Activated CD4-positive, alpha-beta T cell treated with anti-CD3 and anti-CD28 coated beads for 48 hours (primary cell): Measurements from ENCODE around the gene PARL.
"Not testable (repeated sequence)": the region's sequence is repeated elsewhere in the genome, so short reads cannot be mapped to it uniquely, and the experiment has no call there.

Source experiments
- DNase-seq: peaks from one replicate; pipeline ENCODE4 v3.0.0-alpha.2; 2020

Gene PARL

DNA sequence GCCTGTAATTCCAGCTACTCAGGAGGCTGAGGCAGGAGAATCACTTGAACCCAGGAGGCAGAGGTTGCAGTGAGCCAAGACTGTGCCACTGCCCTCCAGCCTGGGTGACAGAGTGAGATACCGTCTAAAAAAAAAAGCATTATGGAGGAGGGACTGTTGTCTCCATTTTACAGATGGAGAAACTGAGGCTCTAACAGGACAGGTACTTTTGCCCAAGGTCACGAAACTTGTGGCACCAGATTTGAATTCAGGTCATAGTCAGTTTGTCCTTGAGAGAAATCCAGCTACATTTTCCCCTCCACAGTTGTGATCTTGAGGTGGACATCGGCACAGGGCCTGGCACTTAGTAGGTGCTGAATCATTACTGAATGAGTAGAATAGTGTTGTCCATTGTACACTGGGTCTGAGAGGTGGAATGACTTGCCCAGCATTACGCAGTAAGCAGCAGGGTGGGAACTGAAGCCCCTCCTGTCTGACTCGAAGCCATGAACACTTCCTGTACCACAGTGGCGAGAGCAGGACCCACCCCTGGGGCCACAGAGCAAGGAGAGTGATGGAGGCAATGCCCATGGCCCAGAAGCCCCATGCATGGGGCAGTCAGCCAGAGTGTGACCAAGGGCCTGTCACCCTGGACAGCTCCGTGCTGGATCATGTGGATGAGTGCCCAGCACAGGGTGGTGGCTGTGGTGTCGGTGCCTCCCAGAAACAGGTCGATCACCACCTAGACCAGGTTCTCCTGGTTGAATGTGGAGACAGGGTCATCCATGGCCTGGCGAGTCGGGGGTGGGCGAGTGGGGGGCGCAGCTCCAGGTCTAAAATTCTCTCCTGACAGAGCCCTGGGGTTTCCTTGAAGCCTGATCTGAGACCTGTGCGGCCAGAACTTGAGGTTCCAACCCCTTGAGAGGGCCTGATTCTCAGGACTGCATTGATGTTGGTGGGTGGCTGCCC is 20.4 kb upstream of the PARL start:
- DNase-seq = no peak

DNA sequence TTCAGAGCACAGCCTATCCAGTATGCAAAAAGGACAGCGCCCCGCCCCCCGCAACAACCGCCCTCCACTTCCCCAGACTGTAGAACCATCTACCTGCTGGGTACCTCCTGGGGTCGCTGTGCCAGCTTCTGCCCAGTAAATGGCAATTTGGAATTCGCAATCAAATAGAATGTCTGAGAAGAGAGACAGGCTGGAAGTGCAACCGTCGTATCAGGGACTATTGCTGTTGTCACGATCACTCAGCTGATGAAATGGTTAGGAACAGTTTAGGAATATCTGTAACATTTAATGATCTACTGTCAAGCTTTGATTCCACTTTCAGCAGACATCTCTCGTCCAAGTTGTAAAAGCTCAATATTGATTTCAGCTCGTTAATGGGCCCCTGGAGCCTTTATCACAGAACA is 13.3 kb upstream of the PARL start:
- DNase-seq = peak; percentile 8

DNA sequence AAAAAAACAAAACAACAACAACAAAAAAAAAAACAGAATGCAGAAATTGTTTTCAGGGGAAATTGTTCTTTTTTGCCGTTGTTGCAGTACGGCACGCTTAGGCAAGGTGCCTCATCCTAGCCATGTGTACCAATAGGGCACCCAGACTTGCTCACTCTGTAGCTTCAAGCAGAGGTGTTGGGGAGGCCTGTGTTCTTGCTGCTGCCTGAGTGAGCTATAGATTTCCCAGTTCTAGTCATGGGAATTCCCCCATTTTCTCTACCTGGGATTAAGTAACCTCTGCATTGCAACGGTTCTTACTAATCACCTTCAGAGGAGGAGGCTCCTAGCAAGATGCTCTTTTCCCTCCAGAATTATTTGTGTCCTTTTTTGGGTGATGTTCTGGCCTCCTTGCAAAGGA is 12.9 kb upstream of the PARL start:
- DNase-seq = peak; percentile 13

DNA sequence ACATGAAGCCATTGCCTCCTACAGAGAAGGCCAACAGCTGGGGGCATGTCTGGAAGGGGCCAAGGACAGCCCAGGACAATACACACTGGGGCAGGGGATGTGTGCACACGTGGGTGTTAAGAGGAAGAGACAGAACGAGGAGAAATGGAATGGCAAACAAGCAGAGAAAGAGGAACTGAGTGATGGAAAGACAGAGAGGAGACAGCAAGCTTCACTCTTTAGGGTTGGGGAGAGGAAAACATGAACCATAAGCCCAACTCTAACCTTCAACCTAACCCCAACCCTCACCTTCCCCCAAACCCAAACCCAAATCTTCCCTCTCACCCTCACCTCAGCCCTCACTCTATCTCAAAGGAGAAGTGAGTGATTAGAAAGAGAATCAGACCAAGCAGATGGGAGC is 11.9 kb upstream of the PARL start:
- DNase-seq = no peak

DNA sequence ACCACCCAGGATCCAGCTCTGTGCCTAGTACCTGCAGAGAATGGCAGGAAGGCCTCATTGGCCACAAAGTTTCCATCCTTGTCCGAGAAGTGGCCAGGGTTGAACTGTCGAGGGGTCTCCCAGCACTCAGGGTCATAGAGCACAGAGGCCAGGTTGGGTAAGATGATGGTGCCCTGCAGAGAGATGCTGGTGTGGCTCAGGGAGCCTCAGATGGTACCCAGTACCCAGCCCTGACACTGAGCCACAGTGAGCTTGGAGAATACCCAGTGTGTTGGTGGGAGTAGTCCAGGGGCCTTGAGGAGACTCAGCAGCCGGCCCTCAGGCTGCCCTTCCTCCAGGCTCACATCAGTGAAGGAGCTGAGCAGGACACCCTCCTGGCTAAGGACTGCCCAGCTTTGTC is 11.5 kb upstream of the PARL start:
- no peak for DNase-seq

DNA sequence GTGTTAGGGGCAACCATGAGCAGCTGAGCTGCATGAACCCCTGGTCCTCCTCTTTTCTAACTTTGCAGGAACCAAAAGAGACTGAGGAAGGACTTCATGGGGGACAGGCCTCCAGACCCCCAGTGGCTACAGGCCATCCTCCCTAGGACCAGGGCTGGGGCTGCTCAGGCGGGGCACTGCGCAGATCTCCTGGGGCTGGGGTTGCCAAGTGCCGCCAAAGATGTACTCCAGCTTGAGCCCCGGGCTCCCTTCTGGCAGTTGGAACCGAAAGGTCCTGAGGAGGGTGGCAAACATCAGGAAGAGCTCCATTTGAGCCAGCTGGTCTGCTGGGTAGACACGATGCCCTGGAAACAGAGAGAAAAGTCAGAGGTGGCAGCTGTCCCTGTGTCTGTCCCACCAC is 11.1 kb upstream of the PARL start:
- no peak for DNase-seq

DNA sequence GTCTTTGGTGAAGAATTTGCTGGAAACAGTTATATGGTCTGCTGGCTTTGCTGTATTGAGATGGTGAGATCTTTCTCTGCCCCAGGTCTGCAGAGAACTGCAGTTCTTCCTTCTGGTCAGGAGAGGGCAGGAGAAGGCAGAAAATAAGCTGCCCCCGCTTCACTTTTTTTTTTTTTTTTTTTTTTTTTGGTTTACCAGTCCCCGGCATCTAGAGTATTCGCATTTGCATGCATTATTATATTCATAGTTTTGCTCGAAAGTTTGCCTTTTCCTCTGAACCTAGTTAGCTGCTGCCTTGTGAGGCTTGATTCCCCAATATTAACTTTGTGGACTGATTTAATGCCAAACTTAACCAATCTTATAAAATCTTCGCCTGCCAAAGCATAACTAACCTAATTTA is 10.6 kb upstream of the PARL start:
- DNase-seq = peak; percentile 32

DNA sequence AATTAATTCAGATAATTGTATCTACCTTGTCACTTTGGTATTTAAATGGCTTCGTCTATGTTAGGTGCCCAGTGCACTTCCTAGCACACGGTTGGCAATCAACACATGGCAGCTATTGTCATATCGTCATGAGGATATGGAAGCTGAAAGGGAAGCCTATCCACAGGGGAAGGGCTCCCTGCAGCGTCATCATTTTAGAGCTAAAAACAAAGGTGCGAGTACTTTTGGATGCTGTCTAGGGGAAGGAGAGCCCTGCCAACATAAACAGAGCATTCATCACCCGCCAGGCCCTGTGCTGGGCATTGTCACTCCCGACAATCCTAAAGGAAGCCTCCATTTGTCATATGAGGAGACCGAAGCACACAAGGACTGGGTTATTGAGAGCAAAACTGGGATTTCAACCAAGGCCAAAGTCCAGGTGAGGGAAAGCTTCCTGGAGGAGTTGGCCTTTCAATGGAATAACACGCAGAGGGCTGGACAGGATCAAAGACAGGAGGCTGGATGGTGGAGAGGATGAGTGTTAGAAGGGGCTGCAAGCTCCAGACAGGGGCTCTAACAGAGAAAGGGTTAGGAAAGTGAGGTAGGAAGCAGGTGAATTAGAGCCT is 8.0 kb upstream of the PARL start:
- DNase-seq = no peak

DNA sequence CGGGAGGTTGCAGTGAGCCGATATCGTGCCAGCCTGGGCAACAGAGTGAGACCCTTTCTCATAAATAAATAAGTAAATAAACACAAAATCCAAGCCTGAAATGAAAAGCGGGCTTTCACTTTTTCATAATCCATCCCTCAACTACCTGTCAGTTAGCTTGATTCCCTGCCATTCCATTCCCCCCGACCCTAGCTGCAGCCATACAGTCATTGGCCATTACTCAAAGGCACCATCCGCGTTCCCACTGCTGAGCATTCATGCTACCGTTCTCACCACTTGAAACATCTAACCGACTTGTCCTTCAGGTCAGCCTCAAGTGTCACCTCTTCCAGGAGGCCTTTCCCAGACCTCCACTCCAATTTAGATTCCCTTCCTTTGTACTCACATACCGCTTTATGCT is 1.1 kb upstream of the PARL start:
- DNase-seq = no peak

DNA sequence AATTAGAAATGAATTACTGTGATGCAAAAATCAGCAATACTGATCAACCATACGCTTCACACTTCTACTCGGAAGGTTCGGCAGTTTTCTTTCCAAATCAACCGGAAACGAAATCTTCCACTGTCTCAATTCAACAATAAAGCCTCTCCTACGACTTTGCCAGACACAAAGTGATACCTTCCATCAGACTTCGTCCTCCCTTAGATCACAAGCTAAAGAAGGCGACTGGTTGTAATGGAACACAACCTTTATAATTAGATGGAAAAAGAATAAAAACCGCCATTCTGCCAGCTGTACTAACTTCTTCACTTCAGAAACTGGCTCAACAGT is 618 bp downstream of the PARL start:
- no peak for DNase-seq

DNA sequence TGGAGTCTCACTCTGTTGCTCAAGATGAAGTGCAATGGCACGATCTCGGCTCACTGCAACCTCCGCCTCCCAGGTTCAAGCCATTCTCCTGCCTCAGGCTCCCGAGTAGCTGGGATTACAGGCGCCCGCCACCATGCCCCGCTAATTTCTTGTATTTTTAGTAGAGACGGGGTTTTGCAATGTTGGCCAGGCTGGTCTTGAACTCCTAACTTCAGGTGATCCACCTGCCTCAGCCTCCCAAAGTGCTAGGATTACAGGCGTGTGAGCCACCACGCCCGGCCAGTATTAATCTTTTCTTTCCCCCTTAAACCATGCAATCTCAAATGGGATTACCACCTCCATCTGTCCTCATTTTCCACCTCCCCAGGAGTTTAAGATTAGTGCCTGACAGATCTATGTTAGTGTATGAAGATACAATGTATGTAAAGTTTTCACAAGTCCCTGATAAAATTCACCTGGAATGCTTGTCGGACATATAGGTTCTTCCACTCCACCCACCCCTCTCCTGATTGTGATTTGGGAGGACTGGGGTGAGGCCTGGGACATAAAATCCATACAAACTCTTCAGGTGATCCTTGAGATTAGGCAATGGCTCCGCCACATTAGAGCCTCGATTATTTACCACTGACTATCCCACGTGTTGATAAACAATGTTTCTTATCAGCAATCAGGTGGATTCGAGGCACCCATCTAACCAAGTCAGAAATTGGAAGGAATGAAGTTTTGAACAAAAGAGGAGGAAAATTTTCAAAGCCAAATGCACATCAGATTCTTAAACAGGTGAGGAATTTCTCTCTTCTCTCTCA is 1.2 kb downstream of the PARL start:
- DNase-seq = no peak

DNA sequence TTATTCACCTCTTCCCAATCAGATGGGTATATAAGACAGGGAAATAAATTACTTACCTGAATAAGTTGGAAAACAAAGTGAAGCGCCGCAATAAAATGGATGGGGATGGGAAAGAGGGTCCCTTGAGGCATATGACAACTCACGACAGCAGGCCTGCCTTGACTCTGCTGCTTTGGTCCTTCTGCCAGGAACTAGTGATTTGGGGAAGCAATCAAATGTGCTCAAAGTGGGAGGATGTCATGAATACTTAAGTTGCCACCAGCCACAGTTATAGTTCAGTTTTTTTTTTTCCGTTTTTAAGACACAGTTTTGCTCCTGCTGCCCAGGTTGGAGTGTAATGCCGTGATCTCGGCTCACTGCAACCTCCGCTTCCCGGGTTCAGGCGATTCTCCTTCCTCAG is 4.6 kb downstream of the PARL start:
- no peak for DNase-seq

DNA sequence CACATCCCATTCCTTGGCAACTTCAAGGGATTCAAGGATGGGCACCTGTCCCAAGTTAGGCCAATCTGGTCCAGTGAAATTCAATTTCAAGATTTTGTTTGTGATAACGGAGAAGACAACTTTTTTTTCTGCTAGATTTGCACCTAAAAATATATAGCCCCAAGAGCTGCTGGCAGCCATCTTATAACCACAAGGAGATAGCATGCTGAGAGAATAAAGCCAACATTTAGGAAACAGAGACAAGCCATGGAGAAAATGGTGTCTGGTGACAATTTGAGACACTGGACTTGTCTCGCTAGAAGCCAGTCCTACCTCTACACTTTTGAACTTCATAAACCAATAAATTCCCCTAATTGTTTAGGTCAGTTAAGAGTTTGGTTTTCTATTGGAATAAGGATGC is 5.4 kb downstream of the PARL start:
- no peak for DNase-seq

DNA sequence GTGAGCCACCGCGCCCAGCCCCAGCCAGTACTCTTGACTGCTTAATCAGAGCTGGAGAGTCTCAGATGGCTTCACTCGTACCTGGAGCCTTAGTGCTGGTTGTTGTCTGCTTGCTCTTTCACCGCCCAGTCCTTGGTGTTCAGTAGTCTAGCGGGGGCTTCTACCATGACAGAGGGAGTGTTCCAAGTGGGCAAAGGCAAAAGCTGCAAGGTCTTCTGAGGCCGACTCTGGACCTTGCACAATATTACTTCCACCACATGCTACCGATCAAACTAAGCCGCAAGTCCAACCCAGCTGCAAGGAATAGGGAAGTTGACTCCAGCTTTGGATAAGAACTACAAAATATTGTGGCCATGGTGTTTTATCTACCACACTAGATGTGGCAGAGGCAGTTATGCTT is 6.6 kb downstream of the PARL start:
- no peak for DNase-seq

DNA sequence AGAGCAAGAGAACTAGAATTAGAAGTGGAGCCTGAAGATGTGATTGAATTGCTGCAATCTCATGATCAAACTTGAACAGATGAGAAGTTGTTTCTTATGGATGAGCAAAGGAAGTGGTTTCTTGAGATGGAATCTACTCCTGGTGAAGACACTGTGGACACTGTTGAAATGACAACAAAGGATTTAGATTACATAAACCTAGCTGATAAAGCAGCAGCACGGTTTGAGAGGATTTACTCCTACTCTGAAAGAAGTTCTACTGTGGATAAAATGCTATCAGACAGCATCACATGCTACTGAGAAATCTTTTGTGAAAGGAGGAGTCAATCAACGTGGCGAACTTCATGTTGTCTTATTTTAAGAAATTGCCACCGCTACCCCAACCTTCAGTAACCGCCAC is 7.5 kb downstream of the PARL start:
- not testable (repeated sequence) for DNase-seq

DNA sequence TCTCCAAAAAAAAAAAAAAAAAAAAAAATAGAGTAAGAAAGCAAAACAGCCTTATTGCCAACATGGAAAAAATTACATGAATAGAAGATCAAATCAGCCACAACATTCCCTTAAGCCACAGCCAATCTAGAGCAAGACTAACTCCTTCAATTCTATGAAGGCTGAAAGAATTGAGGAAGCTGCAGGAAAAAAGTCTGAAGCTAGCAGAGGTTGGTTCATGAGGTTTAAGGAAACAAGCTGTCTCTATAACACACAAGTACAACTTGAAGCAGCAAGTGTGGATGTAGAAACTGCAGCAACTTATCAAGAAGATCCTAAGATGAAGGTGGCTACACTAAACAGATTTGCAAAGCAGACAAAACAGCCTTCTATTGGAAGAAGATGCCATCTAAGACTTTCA is 9.3 kb downstream of the PARL start:
- DNase-seq = no peak

DNA sequence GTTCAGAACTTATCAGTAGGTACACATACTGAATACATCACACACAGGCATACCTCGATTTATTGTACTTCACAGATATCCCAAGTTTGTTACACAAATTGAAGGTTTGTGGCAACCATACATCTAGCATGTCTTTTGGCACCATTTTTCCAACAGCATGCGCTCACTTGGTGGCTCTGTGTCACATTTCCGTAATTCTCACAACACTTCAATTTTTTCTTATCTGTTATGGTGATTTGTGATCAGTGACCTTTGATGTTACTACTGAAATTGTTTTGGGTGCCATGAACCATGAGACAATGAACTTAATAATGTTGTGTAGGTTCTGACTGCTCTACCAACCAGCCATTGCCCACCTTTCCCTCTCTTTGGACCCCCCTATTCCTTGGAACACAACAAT is 10.8 kb downstream of the PARL start:
- no peak for DNase-seq

DNA sequence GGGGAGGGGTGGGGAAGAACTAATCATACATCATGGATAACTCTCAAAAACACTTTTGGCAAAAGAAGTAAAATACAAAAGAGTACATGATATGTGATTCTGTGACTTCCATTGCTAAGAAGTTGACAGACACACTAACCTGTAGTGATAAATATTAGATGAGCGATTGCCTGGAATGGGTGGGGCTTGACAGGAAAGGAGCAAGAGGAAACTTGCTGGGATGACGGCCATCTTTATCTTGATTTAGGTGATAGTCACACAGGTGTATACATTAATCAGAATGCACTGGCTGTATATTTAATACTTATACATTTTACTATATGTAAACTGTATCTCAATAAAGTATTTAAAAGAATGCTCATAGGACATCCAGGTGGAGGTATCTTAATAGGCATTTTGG is 13.1 kb downstream of the PARL start:
- DNase-seq = no peak

DNA sequence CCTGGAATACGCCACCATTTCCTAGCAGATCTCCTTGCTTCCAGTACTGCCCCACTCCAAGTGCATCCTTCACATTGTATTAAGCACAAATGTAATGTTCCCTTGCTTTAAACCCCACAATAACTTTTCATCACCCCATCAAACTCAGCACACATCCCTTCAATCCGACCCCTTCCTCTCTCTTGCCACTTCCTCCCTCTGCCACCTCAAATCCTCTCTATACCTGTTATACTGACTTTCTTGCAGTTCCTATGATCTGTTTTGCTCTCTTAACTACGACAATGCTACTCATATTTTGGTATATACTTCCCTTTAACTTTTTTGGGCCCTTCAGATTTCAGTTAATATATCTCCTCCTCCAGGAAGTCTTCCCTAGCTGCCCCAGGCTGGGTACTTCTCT is 14.1 kb downstream of the PARL start:
- no peak for DNase-seq

DNA sequence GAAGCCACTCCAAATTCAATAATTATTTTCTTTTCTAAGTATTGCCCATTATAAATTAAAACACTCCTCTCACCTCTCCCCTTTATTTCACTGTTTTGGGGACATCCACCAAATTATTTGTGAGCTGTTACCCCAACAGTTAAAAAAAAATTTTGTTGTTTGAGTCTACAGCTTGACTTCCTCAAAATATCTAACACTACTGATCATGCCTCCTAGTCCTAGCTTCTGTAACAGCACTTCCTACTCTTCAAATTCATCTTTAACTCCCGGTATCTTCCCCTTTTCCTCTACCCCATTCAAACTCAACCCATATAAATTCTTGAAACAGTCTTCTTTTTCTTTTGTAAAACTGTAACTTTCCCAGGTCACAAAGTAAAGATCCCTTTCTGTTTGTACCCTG is 15.9 kb downstream of the PARL start:
- no peak for DNase-seq

DNA sequence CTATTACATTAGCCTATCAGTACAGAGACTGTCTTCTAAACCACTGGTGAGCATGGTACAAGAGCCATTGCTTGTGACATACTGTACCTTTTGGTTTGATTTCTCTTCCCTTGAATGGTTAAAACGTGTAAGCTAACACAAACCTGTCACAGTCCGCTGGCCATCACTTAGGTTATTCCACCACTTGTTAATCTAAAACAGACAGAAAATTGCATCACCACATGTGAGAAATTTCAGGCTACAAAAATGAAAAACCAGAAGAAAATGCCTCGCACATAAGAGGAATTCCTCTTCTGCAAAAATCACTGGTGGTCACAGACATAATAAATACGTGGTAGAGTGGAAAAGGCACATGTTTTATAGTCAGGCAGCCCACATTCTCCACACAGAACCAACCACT is 22.1 kb downstream of the PARL start:
- DNase-seq = no peak

DNA sequence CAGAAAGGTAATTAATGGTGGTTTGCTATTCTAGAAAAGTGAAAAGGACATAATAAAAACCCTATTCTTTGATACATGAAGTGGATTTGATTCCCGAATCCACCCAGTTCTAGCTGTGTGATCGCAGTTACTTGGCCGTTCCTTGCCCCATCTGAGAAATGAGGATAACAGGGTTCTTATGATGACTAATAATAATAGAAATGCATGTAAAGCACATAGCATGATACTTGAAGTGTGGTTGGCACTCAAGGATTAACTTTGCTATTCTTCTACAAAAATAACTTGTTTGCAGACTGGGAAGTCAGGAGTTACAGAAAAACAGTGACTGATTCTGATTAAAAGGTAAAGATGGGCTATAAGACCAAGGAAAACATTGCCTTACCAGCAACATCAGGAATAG is 26.8 kb downstream of the PARL start:
- DNase-seq = no peak

DNA sequence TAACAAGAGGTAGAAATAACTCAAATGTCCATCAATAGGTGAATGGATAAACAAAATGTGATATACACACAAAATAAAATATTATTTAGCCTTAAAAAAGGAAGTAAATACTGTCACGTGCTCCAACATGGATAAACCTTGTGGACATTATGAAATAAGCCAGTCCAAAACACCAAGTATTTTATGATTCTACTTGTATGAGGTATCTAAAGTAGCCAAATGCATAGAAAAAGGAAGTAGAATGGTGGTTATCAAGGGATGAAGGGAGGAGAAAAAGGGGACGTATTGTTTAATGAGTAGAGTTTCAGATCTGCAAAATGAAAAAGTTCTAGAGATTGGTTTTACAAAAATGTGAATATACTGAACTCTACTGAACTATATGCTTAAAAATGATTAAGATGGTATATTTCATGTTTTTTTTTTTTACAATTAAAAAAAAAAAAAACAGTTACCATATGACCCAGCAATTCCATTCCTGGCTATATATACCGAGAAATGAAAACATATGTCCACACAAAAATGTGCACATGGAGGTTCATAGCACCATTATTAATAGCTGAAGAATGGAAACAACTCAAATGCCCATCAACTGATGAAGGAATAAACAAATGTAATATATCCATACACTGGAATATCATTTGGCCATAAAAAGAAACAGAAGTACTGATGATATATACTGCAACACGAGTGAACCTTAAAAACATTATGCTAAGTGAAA is 30.2 kb downstream of the PARL start:
- DNase-seq = no peak
